ENCODE data around the gene ARRDC5. TPM values are rescaled to one million over a fixed set of nuclear protein-coding genes. Genes with fewer than 3 reads are reported as not detected.

The ARRDC5 gene
- polyA plus RNA-seq, 3 donors = 0.46 to 3.9 (median 1.0) TPM

DNA sequence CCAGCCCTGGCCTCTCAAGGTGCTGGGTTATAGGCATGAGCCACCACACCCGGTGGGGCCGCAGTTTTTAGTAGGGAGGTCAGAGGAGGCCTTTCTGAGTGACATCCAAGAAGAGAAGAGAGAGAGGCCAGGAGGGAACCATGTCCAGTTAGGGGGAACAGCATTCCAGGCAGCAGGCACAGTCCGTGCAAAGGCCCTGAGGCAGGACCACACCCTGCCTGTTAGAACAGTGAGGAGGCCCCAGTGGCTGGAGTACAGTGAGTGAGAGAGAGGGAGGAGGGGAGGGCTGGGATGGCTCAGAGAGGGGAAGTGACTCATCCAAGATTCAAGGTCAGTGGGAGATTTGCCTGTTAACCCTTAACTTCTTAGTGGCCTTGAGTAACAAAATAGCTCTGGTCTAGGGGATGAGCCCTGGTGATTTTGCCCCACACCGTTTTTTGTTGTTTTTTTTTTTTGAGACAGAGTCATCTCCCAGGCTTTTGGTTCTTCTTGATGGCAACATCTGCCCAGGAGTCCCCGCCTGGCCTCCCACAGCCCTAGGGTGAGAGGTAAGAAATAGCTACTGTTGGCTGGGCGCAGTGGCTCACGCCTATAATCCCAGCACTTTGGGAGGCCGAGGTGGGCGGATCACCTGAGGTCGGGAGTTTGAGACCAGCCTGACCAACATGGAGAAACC is 32.5 kb downstream of the ARRDC5 start:
- H4K20me1 ChIP-seq (ENCODE audit: insufficient read depth, low read length) = peaks cover 14% of the 10 kb centered on the region
- H3K9ac ChIP-seq (ENCODE audit: insufficient read depth, low read length, poor library complexity, severe bottlenecking) = peak overlapping the region; percentile 41
- Mint-ChIP-seq H3K9me3 (peaks cover 0 to 5% (median 0%) of the 10 kb centered on the region in 7 donors), H3K4me3 (peak overlapping the region; percentile 4 to 48), H3K27ac (peak overlapping the region; percentile 88 to 95 (median 92)), H3K27me3 (ENCODE audit: low read depth in 3 of 3) (peaks cover 0 to 5% (median 0%) of the 10 kb centered on the region in 3 donors), H3K4me1 (peaks cover 50% of the 10 kb centered on the region), H3K36me3 (no peaks in the 10 kb centered on the region)
- peaks cover 48 to 51% of the 10 kb centered on the region in 2 donors for H3K4me1 ChIP-seq (ENCODE audit: control insufficient read depth in 1 of 2, insufficient read depth in 2 of 2, low read length in 2 of 2)
- H3K27me3 ChIP-seq (ENCODE audit: control insufficient read depth in 2 of 2, insufficient read depth in 2 of 2, low read length in 2 of 2) = no peaks in the 10 kb centered on the region
- intact Hi-C loops (cut with micrococcal nuclease) = loop anchor here (1.0 to 10.0 kb wide), 4 partner anchors 40 to 162 kb away; no protein-coding TSS in a partner anchor
- no peaks in the 10 kb centered on the region for H3K9me3 ChIP-seq (replicated peaks in 1 of 2; ENCODE audit: control insufficient read depth in 1 of 2, insufficient read depth in 1 of 2, low read length in 2 of 2)
- no peaks in the 10 kb centered on the region for H3K36me3 ChIP-seq (replicated peaks in 1 of 2; ENCODE audit: control insufficient read depth in 1 of 2, insufficient read depth in 2 of 2, low read length in 2 of 2)
- H3K4me3 ChIP-seq (replicated peaks in 1 of 3; ENCODE audit: low read depth in 2 of 3, low read length in 3 of 3) = no peak overlapping the region
- H3K4me2 ChIP-seq (replicated peaks; ENCODE audit: extremely low read depth, low read length, poor library complexity, severe bottlenecking) = peak overlapping the region; percentile 31
- peaks cover 22% of the 10 kb centered on the region for H3K79me2 ChIP-seq (ENCODE audit: insufficient read depth, low read length)
- peak; percentile 91 to 96 (median 92) for DNase-seq
- TF ChIP-seq, protein P1, sequence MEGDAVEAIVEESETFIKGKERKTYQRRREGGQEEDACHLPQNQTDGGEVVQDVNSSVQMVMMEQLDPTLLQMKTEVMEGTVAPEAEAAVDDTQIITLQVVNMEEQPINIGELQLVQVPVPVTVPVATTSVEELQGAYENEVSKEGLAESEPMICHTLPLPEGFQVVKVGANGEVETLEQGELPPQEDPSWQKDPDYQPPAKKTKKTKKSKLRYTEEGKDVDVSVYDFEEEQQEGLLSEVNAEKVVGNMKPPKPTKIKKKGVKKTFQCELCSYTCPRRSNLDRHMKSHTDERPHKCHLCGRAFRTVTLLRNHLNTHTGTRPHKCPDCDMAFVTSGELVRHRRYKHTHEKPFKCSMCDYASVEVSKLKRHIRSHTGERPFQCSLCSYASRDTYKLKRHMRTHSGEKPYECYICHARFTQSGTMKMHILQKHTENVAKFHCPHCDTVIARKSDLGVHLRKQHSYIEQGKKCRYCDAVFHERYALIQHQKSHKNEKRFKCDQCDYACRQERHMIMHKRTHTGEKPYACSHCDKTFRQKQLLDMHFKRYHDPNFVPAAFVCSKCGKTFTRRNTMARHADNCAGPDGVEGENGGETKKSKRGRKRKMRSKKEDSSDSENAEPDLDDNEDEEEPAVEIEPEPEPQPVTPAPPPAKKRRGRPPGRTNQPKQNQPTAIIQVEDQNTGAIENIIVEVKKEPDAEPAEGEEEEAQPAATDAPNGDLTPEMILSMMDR (IDR thresholded peaks at IDR 0.05) = no peak
- peak overlapping the region; percentile 32 to 90 for H3K27ac ChIP-seq (ENCODE audit: low read depth in 1 of 2, low read length in 2 of 2)
- WGBS (ENCODE audit: insufficient coverage) = 49% methylated on average over 5 of the region's 10 CpGs
- H2AFZ ChIP-seq (ENCODE audit: insufficient read depth, low read depth, low read length, poor library complexity, severe bottlenecking) = no peak overlapping the region

DNA sequence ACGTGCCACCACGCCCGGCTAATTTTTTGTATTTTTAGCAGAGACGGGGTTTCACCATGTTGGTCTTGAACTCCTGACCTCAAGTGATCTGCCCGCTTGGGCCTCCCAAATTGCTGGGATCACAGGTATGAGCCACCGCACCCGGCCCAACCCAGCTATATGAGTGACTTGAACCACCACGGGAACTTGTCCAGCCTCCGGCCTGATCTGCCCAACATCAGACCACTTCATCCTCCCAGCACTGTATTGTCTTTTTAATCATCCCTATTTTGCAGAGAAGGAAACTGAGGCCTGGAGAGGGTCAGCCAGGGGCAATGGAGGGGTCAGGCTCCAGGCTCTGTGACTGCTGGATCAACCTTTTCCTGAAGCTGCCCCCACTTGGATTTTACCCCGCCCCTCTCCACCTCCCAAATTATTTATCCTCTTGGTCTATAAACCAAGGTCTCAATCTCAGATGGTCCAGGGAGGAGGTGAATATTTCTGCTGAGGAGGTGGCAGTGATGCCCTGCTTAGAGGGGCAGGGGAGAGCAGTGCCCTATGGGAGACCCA is 34.3 kb downstream of the ARRDC5 start:
- peak overlapping the region; percentile 92 for H3K4me2 ChIP-seq (replicated peaks; ENCODE audit: extremely low read depth, low read length, poor library complexity, severe bottlenecking)
- Mint-ChIP-seq H3K4me1 (peaks cover 52% of the 10 kb centered on the region), H3K9me3 (peaks cover 0 to 5% (median 0%) of the 10 kb centered on the region in 7 donors), H3K27me3 (ENCODE audit: low read depth in 3 of 3) (peaks cover 0 to 4% (median 0%) of the 10 kb centered on the region in 3 donors), H3K27ac (peak overlapping the region; percentile 86 to 96 (median 93)), H3K4me3 (peak overlapping the region; percentile 92 to 94), H3K36me3 (peaks cover 6 to 14% of the 10 kb centered on the region in 2 donors)
- peaks cover 26% of the 10 kb centered on the region for H4K20me1 ChIP-seq (ENCODE audit: insufficient read depth, low read length)
- H3K27ac ChIP-seq (ENCODE audit: low read depth in 1 of 2, low read length in 2 of 2) = peak overlapping the region; percentile 33 to 90
- H3K9me3 ChIP-seq (replicated peaks in 1 of 2; ENCODE audit: control insufficient read depth in 1 of 2, insufficient read depth in 1 of 2, low read length in 2 of 2) = no peaks in the 10 kb centered on the region
- H2AFZ ChIP-seq (ENCODE audit: insufficient read depth, low read depth, low read length, poor library complexity, severe bottlenecking) = no peak overlapping the region
- DNase-seq = no peak
- H3K27me3 ChIP-seq (ENCODE audit: control insufficient read depth in 2 of 2, insufficient read depth in 2 of 2, low read length in 2 of 2) = no peaks in the 10 kb centered on the region
- peak overlapping the region in 1 of 3 experiments; percentile 100 for H3K4me3 ChIP-seq (replicated peaks in 1 of 3; ENCODE audit: low read depth in 2 of 3, low read length in 3 of 3)
- H3K79me2 ChIP-seq (ENCODE audit: insufficient read depth, low read length) = peaks cover 40% of the 10 kb centered on the region
- peaks cover 0 to 3% of the 10 kb centered on the region in 2 donors for H3K36me3 ChIP-seq (replicated peaks in 1 of 2; ENCODE audit: control insufficient read depth in 1 of 2, insufficient read depth in 2 of 2, low read length in 2 of 2)
- intact Hi-C loops (cut with micrococcal nuclease) = loop anchor here in 1 of 2 donors (5.0 kb wide), 1 partner anchor 36 kb away; the partner anchor contains the start of gene TICAM1
- WGBS (ENCODE audit: insufficient coverage) = 65% methylated on average over 8 of the region's 10 CpGs
- H3K9ac ChIP-seq (ENCODE audit: insufficient read depth, low read length, poor library complexity, severe bottlenecking) = peak overlapping the region; percentile 84
- H3K4me1 ChIP-seq (ENCODE audit: control insufficient read depth in 1 of 2, insufficient read depth in 2 of 2, low read length in 2 of 2) = peaks cover 48 to 51% of the 10 kb centered on the region in 2 donors
- TF ChIP-seq, protein P1 (IDR thresholded peaks at IDR 0.05) = no peak
